ENCODE measurements around the gene BMP8A.
A peak's percentile ranks its signal among the peaks of the same experiment; 100 is the strongest.
"Not testable (repeated sequence)": the region's sequence is repeated elsewhere in the genome, so short reads cannot be mapped to it uniquely, and the experiment has no call there.

The BMP8A gene

GRCh38 chr1:39504436-39504835 lies 13.0 kb downstream of the BMP8A start:
- not testable (repeated sequence) for DNase-seq

GRCh38 chr1:39505289-39505688 lies 13.9 kb downstream of the BMP8A start:
- DNase-seq, result no peak

- peak in 4 of 58 donors; percentile 13 to 29 (median 20) for DNase-seq
Measured at GRCh38 chr1:39507230-39507928, 15.9 kb downstream of the BMP8A start.

GRCh38 chr1:39508266-39508665 lies 16.8 kb downstream of the BMP8A start:
- no peak for DNase-seq

- no peak for DNase-seq
Measured at GRCh38 chr1:39508857-39509305, 17.4 kb downstream of the BMP8A start.

- DNase-seq, result peak in 1 of 58 donors; percentile 15
Measured at GRCh38 chr1:39509360-39510009, 18.0 kb downstream of the BMP8A start.

GRCh38 chr1:39510570-39511186 lies 19.2 kb downstream of the BMP8A start:
- DNase-seq, result not testable (repeated sequence)

- not testable (repeated sequence) for DNase-seq
Measured at GRCh38 chr1:39511477-39511876, 20.0 kb downstream of the BMP8A start.

- not testable (repeated sequence) for DNase-seq
Measured at GRCh38 chr1:39512234-39512847, 20.9 kb downstream of the BMP8A start.

- not testable (repeated sequence) for DNase-seq
Measured at GRCh38 chr1:39514710-39515124, 23.3 kb downstream of the BMP8A start.

GRCh38 chr1:39515131-39516086 lies 24.0 kb downstream of the BMP8A start:
- not testable (repeated sequence) for DNase-seq

- not testable (repeated sequence) for DNase-seq
Measured at GRCh38 chr1:39516841-39517240, 25.4 kb downstream of the BMP8A start.

- not testable (repeated sequence) for DNase-seq
Measured at GRCh38 chr1:39517936-39518335, 26.5 kb downstream of the BMP8A start.

- not testable (repeated sequence) for DNase-seq
Measured at GRCh38 chr1:39519376-39519775, 27.9 kb downstream of the BMP8A start.

- DNase-seq, result not testable (repeated sequence)
Measured at GRCh38 chr1:39522221-39522620, 30.8 kb downstream of the BMP8A start.

GRCh38 chr1:39522661-39523567 lies 31.5 kb downstream of the BMP8A start:
- no peak for DNase-seq

GRCh38 chr1:39524171-39524570 lies 32.7 kb downstream of the BMP8A start:
- no peak for DNase-seq

- DNase-seq, result no peak
Measured at GRCh38 chr1:39524591-39525365, 33.3 kb downstream of the BMP8A start.
